Spinal cord (tissue), 10 donors: Measurements from ENCODE around the gene CHN2. TPM values are rescaled to one million over a fixed set of nuclear protein-coding genes. Genes with fewer than 3 reads are reported as not detected.

Experiments used
- DNase-seq, 6 donors: peaks; one replicate each; pipeline versions ENCODE4 v3.0.0 to v3.0.0-alpha.2; 2013 to 2015; ENCODE audit warnings: low spot score in 6 of 6, low read depth in 4 of 6
- H3K27ac ChIP-seq: one replicate; pipeline ENCODE4 v1.5.1; 2013; ENCODE audit warnings: low read depth, low read length, control low read depth
- H3K27me3 ChIP-seq: one replicate; pipeline ENCODE4 v1.6.1; 2013; ENCODE audit warnings: low read length; ENCODE audit not compliant: control insufficient read depth, insufficient read depth
- H3K36me3 ChIP-seq: one replicate; pipeline ENCODE4 v1.6.1; 2013; ENCODE audit warnings: low read length; ENCODE audit not compliant: control insufficient read depth, insufficient read depth
- H3K4me1 ChIP-seq: one replicate; pipeline ENCODE4 v1.6.1; 2013; ENCODE audit warnings: low read length; ENCODE audit not compliant: control insufficient read depth, insufficient read depth
- H3K4me3 ChIP-seq: one replicate; pipeline ENCODE4 v1.5.1; 2013; ENCODE audit warnings: low read depth, low read length, control low read depth
- H3K9me3 ChIP-seq: one replicate; pipeline ENCODE4 v1.6.1; 2013; ENCODE audit warnings: low read length; ENCODE audit not compliant: control insufficient read depth, insufficient read depth
- WGBS: methylation state at CpG from one replicate; pipeline ENCODE4 v1.1.5; 2013; ENCODE audit warnings: missing lambda C conversion rate; ENCODE audit not compliant: insufficient coverage; 5-methylcytosine and 5-hydroxymethylcytosine counted together
- polyA plus RNA-seq, 2 donors: library from polyadenylated mRNA; unstranded; fragments of 120-200 nt; gene quantifications; one replicate each; pipeline ENCODE4 v1.2.1, GENCODE V29; 2013; ENCODE audit not compliant: insufficient read length in 2 of 2
- total RNA-seq, 2 donors: library from RNA; depleted of rRNA in 1 of 2; stranded (reverse); fragments of 120-200 nt in 1 of 2; fragments of >200 nt in 1 of 2; gene quantifications; one replicate each; pipeline versions ENCODE4 v1.2.3 to v1.2.4, GENCODE V29; 2013 to 2014
- donor health status: healthy.

Gene CHN2
- total and polyA plus RNA-seq, 4 donors: 17.9 to 30.5 (median 21.4) TPM

DNA sequence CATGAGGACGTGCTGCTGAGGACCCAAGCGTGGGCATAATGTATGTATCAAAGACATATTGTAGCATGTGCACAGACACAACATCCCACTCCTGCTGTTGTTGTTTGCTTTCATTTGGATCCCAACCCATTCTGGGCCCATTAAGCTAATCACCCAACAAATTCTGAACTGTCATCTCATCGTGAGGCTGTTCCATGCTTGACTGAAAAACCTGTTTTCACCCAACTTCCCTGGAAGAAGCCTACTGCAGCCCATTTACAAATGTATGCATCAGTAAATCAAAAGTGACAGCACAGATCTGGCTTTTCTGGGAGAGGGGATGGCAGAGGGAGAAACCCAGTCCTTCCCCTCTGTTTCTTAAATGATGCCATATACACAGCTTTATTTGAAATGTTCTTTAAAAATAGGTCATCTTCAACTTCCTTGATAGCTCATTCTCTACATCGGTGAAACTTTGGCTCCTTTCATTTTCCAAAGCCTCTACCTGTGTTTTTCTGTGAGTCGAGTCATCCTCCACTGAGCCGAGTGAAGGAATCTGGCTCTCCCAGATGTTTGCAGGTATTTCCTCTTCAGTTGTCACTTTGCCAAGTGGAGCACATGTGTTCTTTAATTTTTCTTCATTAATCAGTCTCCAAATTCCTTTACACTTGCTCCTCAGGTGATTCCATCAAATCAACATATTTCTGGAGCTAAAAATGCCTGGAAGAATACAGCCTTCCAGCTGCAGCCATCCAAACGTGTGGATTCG lies 151.8 kb downstream of the CHN2 start:
- peaks cover 5% of the 10 kb centered on the region for H3K4me1 ChIP-seq
- peak in 1 of 6 donors; percentile 57 for DNase-seq
- no peaks in the 10 kb centered on the region for H3K36me3 ChIP-seq
- no peaks in the 10 kb centered on the region for H3K9me3 ChIP-seq
- no peaks in the 10 kb centered on the region for H3K27me3 ChIP-seq
- WGBS: 96% methylated on average over 3 of the region's 8 CpGs
- H3K27ac ChIP-seq: no peak overlapping the region
- H3K4me3 ChIP-seq: no peak overlapping the region

DNA sequence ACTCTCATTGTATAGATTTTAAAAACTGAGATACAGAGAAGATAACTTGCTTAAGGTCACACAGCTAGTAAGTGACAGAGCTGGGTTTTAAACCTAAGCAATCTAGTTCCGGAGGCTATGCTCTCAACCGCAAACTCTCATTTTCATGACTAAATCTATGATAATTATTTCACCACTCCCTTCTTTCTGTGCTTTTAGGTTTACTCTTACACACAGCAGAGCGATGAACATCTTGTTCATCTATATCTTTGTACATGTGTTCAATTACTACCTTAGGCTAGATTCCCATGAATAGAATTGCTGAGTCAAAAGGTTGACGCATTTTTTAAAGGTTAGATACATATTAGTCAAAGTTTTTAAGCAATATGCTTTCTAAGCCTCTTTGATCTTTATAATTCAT lies 154.8 kb downstream of the CHN2 start:
- DNase-seq: no peak
- no peaks in the 10 kb centered on the region for H3K36me3 ChIP-seq
- H3K27me3 ChIP-seq: no peaks in the 10 kb centered on the region
- no peak overlapping the region for H3K27ac ChIP-seq
- no CpG with 5 or more reads among the region's 4 CpGs for WGBS
- H3K9me3 ChIP-seq: no peaks in the 10 kb centered on the region
- H3K4me3 ChIP-seq: no peak overlapping the region
- H3K4me1 ChIP-seq: peaks cover 3% of the 10 kb centered on the region

DNA sequence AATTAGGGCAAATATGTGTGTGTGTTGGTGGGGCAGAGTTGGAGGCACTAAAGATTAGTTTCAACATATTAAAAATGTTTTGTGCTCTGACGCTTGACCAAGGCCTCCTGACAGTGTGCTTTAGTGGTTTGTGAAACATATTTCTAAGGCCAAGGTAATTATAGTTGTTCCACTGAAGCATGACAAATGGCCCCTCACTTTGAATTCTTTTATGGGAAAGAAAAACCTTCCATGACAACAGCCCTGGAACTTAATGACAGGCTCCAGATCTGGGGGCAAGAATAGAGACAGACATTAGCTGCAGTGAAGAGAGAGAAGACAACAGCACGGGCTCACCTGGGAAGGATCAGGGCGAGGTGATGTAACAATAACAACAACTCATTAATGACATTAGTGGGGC lies 155.8 kb downstream of the CHN2 start:
- no peaks in the 10 kb centered on the region for H3K9me3 ChIP-seq
- no peaks in the 10 kb centered on the region for H3K27me3 ChIP-seq
- H3K36me3 ChIP-seq: no peaks in the 10 kb centered on the region
- H3K4me1 ChIP-seq: peaks cover 3% of the 10 kb centered on the region
- 63% methylated on average over 2 of the region's 3 CpGs for WGBS
- no peak overlapping the region for H3K4me3 ChIP-seq
- peak in 1 of 6 donors; percentile 51 for DNase-seq
- H3K27ac ChIP-seq: no peak overlapping the region

DNA sequence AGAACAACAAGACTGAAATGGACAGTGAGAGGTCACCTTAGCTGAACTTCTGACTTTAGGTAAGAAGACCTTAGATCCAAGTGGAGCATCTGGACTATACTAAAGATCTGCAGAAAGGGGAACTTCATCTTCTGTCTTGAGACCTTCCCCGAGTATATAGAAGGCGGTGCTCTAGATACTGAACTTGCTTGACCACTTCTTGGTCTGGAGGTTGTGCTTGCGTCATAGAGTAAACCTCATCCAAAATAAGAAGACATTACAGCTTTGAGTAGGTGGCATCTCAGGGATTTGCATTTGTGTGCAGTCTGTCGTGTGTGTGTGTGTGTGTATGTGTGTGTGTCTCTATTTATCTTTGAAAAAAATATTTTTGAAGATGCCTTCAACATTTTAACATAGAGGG lies 157.5 kb downstream of the CHN2 start:
- Histone ChIP-seq H3K4me3 (no peak overlapping the region), H3K9me3 (no peaks in the 10 kb centered on the region), H3K4me1 (no peaks in the 10 kb centered on the region), H3K27me3 (no peaks in the 10 kb centered on the region), H3K27ac (no peak overlapping the region), H3K36me3 (no peaks in the 10 kb centered on the region)
- 60% methylated on average over 1 of the region's 4 CpGs for WGBS
- DNase-seq: no peak

DNA sequence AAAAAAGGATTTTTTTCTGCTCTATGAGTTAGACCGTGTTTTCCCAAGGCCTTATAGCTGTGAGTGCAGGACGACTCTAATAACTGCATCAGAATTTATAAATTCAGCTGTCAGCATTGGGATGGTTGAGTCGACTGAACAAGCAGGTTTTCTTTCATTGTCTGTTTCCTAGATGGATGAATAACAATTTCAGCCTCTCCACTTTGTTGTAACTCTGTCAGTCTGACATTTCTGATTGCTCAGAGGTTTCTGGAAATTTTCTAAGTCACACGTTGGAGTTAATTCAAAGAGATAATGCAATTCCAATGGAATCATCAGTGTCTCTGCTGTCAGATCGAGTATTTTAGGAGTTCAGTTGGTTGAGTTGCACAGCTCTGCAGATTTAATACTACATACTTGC lies 159.2 kb downstream of the CHN2 start:
- no peak overlapping the region for H3K4me3 ChIP-seq
- H3K27ac ChIP-seq: no peak overlapping the region
- 90% methylated on average over 3 of the region's 5 CpGs for WGBS

DNA sequence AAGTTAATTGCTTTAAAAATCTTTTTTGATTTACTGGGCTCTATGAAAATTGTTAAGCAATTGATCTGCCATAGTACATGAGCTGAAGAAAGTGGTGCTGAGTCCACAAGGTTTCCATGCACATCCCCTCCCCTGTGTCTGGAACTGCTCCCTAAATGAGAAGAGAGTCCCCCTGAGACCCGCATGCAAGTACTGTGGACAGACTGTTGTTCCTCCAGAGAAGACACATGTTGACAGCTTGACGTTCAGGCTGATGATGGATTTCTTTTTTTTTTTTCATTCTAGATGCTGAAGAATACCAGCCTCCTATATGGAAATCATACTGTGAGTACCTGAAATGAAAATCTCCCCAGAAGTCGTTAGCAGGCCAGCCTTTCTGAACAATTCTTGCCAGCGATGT lies 159.8 kb downstream of the CHN2 start:
- 100% methylated on average over 2 of the region's 4 CpGs for WGBS
- H3K27me3 ChIP-seq: no peaks in the 10 kb centered on the region
- H3K27ac ChIP-seq: no peak overlapping the region
- no peaks in the 10 kb centered on the region for H3K36me3 ChIP-seq
- no peak overlapping the region for H3K4me3 ChIP-seq
- no peak for DNase-seq
- H3K4me1 ChIP-seq: no peaks in the 10 kb centered on the region
- H3K9me3 ChIP-seq: no peaks in the 10 kb centered on the region

More for the DNA sequence above, 159.2 kb downstream of the CHN2 start:
- no peaks in the 10 kb centered on the region for H3K9me3 ChIP-seq
- H3K27me3 ChIP-seq: no peaks in the 10 kb centered on the region
- no peaks in the 10 kb centered on the region for H3K4me1 ChIP-seq
- H3K36me3 ChIP-seq: no peaks in the 10 kb centered on the region
- DNase-seq: no peak

DNA sequence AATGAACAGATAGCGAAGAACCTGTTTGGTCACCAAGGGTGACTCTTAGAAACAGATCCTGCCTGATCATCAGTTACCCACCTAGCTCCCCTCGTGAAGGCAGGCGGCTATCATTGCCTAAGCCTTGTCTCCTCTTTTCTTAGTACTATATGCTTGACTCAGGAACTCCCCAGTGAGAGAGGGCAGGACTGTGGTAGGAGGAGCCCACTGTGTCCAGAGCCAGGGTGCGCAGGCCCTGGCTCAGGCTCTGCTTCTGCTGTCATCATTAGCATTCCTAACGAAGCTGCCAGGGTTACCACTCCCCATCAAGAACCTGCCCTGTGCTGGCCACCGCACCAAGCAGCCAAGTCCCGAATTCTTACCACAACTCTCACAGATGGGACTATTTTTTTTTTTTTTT lies 160.8 kb downstream of the CHN2 start:
- no peak overlapping the region for H3K27ac ChIP-seq
- no peaks in the 10 kb centered on the region for H3K36me3 ChIP-seq
- H3K9me3 ChIP-seq: no peaks in the 10 kb centered on the region
- H3K4me3 ChIP-seq: no peak overlapping the region
- no peaks in the 10 kb centered on the region for H3K4me1 ChIP-seq
- WGBS: 100% methylated on average over 2 of the region's 7 CpGs
- DNase-seq: no peak
- no peaks in the 10 kb centered on the region for H3K27me3 ChIP-seq

DNA sequence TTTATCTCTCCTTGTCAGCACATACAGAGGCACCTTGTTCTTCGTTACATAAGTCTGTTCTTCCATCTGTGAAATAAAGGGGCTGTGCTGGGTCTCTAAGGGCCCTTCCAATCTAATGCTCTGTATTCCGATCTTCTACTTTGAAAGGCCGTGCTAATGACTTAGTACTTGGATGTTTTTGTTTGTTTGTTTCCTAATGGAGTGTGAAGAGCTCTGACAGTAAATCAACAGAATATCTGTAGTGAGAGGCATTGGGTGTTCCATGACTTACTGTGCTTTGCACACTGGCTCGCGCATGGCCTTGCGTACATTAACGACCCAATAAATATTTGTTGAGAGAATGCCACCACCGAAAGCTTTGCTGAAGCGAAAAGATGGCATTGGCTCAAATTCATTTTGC lies 162.1 kb downstream of the CHN2 start:
- Histone ChIP-seq H3K4me1 (no peaks in the 10 kb centered on the region), H3K27ac (no peak overlapping the region), H3K4me3 (no peak overlapping the region), H3K27me3 (no peaks in the 10 kb centered on the region), H3K9me3 (no peaks in the 10 kb centered on the region), H3K36me3 (no peaks in the 10 kb centered on the region)
- 54% methylated on average over 3 of the region's 9 CpGs for whole genome bisulfite sequencing
- DNase-seq: peak in 1 of 6 donors; percentile 43

DNA sequence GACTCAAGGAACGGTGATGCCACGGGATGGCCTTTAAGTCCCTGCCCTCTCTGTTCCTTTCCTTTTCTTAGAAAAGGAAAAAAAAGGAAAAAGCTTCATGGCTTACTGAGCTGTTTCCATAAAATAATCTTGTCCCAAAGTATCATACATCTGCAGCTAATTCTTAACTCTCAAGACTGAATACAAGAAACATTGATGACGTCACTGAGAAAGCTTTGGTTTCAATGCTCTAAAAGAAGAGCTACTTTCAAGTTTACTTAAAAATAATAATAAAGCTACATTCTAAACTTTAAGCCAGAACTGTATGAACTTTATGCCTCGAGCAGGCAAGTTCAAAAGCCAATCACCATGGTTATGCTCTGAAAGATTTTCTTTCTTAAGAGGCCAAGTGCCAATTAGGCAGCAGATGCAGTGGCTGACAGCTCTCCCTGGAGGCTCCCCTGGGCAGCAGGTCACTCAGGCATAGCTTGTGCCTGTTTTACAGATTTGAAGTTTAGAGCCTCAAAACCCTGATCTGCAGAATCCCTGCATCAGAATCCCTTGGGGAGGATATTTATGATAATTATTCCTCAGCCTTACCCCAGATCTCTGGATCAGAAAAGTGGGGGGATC lies 165.0 kb downstream of the CHN2 start:
- Histone ChIP-seq H3K9me3 (no peaks in the 10 kb centered on the region), H3K4me3 (no peak overlapping the region), H3K36me3 (no peaks in the 10 kb centered on the region), H3K27me3 (no peaks in the 10 kb centered on the region), H3K4me1 (no peaks in the 10 kb centered on the region), H3K27ac (no peak overlapping the region)
- 38% methylated on average over 1 of the region's 4 CpGs for WGBS
- DNase-seq: no peak
